ENCODE data around the gene CD2.

Gene CD2

GRCh38 chr1:116793357-116793935 lies 39.2 kb downstream of the CD2 start:
- Histone ChIP-seq H3K9me3 (ENCODE audit: control insufficient read depth, insufficient read depth, low read depth, low read length) (no peaks in the 10 kb centered on the region), H3K9ac (ENCODE audit: low read length) (no peak overlapping the region), H3K27me3 (ENCODE audit: control insufficient read depth, insufficient read depth, low read length) (no peaks in the 10 kb centered on the region), H3K4me1 (ENCODE audit: control insufficient read depth, insufficient read depth, low read length) (peaks cover 12% of the 10 kb centered on the region; the same call in 1 of the 2 replicates), H3K36me3 (ENCODE audit: control insufficient read depth, insufficient read depth, low read length) (no peaks in the 10 kb centered on the region), H3K4me3 (ENCODE audit: low read depth, low read length) (no peak overlapping the region), H3K27ac (ENCODE audit: low read depth, low read length) (no peak overlapping the region)

GRCh38 chr1:116794371-116794770 lies 40.1 kb downstream of the CD2 start:
- Histone ChIP-seq H3K4me1 (ENCODE audit: control insufficient read depth, insufficient read depth, low read length) (peaks cover 12% of the 10 kb centered on the region; the same call in 1 of the 2 replicates), H3K9ac (ENCODE audit: low read length) (no peak overlapping the region), H3K4me3 (ENCODE audit: low read depth, low read length) (no peak overlapping the region), H3K9me3 (ENCODE audit: control insufficient read depth, insufficient read depth, low read depth, low read length) (no peaks in the 10 kb centered on the region), H3K27me3 (ENCODE audit: control insufficient read depth, insufficient read depth, low read length) (no peaks in the 10 kb centered on the region), H3K36me3 (ENCODE audit: control insufficient read depth, insufficient read depth, low read length) (no peaks in the 10 kb centered on the region), H3K27ac (ENCODE audit: low read depth, low read length) (no peak overlapping the region)

- no peak overlapping the region for H3K27ac ChIP-seq (ENCODE audit: low read depth, low read length)
Measured at GRCh38 chr1:116794804-116795481, 40.7 kb downstream of the CD2 start.

GRCh38 chr1:116795482-116795829 lies 41.2 kb downstream of the CD2 start:
- H3K9ac ChIP-seq (ENCODE audit: low read length), result no peak overlapping the region
- H3K36me3 ChIP-seq (ENCODE audit: control insufficient read depth, insufficient read depth, low read length), result no peaks in the 10 kb centered on the region
- no peak overlapping the region for H3K4me3 ChIP-seq (ENCODE audit: low read depth, low read length)
- H3K27ac ChIP-seq (ENCODE audit: low read depth, low read length), result no peak overlapping the region
- H3K27me3 ChIP-seq (ENCODE audit: control insufficient read depth, insufficient read depth, low read length), result no peaks in the 10 kb centered on the region
- no peaks in the 10 kb centered on the region for H3K9me3 ChIP-seq (ENCODE audit: control insufficient read depth, insufficient read depth, low read depth, low read length)
- peaks cover 12% of the 10 kb centered on the region; the same call in 1 of the 2 replicates for H3K4me1 ChIP-seq (ENCODE audit: control insufficient read depth, insufficient read depth, low read length)

More at GRCh38 chr1:116794804-116795481, 40.7 kb downstream of the CD2 start:
- H3K4me1 ChIP-seq (ENCODE audit: control insufficient read depth, insufficient read depth, low read length), result peaks cover 12% of the 10 kb centered on the region; the same call in 1 of the 2 replicates
- H3K9me3 ChIP-seq (ENCODE audit: control insufficient read depth, insufficient read depth, low read depth, low read length), result no peaks in the 10 kb centered on the region
- no peaks in the 10 kb centered on the region for H3K36me3 ChIP-seq (ENCODE audit: control insufficient read depth, insufficient read depth, low read length)
- H3K9ac ChIP-seq (ENCODE audit: low read length), result no peak overlapping the region
- no peak overlapping the region for H3K4me3 ChIP-seq (ENCODE audit: low read depth, low read length)
- H3K27me3 ChIP-seq (ENCODE audit: control insufficient read depth, insufficient read depth, low read length), result no peaks in the 10 kb centered on the region

- peaks cover 9% of the 10 kb centered on the region for H3K4me1 ChIP-seq (ENCODE audit: control insufficient read depth, insufficient read depth, low read length)
- H3K4me3 ChIP-seq (ENCODE audit: low read depth, low read length), result no peak overlapping the region
- H3K9me3 ChIP-seq (ENCODE audit: control insufficient read depth, insufficient read depth, low read depth, low read length), result no peaks in the 10 kb centered on the region
- H3K9ac ChIP-seq (ENCODE audit: low read length), result no peak overlapping the region
- no peaks in the 10 kb centered on the region for H3K36me3 ChIP-seq (ENCODE audit: control insufficient read depth, insufficient read depth, low read length)
- no peak overlapping the region for H3K27ac ChIP-seq (ENCODE audit: low read depth, low read length)
- H3K27me3 ChIP-seq (ENCODE audit: control insufficient read depth, insufficient read depth, low read length), result no peaks in the 10 kb centered on the region
Measured at GRCh38 chr1:116804736-116805135, 50.5 kb downstream of the CD2 start.

- no peaks in the 10 kb centered on the region for H3K9me3 ChIP-seq (ENCODE audit: control insufficient read depth, insufficient read depth, low read depth, low read length)
- H3K36me3 ChIP-seq (ENCODE audit: control insufficient read depth, insufficient read depth, low read length), result no peaks in the 10 kb centered on the region
- no peak overlapping the region for H3K27ac ChIP-seq (ENCODE audit: low read depth, low read length)
- H3K4me1 ChIP-seq (ENCODE audit: control insufficient read depth, insufficient read depth, low read length), result peaks cover 9% of the 10 kb centered on the region
- no peak overlapping the region for H3K4me3 ChIP-seq (ENCODE audit: low read depth, low read length)
- no peak overlapping the region for H3K9ac ChIP-seq (ENCODE audit: low read length)
- no peaks in the 10 kb centered on the region for H3K27me3 ChIP-seq (ENCODE audit: control insufficient read depth, insufficient read depth, low read length)
Measured at GRCh38 chr1:116805398-116805797, 51.2 kb downstream of the CD2 start.

- Histone ChIP-seq H3K27ac (ENCODE audit: low read depth, low read length) (no peak overlapping the region), H3K27me3 (ENCODE audit: control insufficient read depth, insufficient read depth, low read length) (no peaks in the 10 kb centered on the region), H3K36me3 (ENCODE audit: control insufficient read depth, insufficient read depth, low read length) (no peaks in the 10 kb centered on the region), H3K9me3 (ENCODE audit: control insufficient read depth, insufficient read depth, low read depth, low read length) (peaks cover under 1% of the 10 kb centered on the region; the same call in 1 of the 2 replicates), H3K9ac (ENCODE audit: low read length) (no peak overlapping the region), H3K4me1 (ENCODE audit: control insufficient read depth, insufficient read depth, low read length) (peaks cover 9% of the 10 kb centered on the region), H3K4me3 (ENCODE audit: low read depth, low read length) (no peak overlapping the region)
Measured at GRCh38 chr1:116806245-116806644, 52.0 kb downstream of the CD2 start.

- H3K4me1 ChIP-seq (ENCODE audit: control insufficient read depth, insufficient read depth, low read length), result peaks cover 9% of the 10 kb centered on the region
- no peaks in the 10 kb centered on the region for H3K36me3 ChIP-seq (ENCODE audit: control insufficient read depth, insufficient read depth, low read length)
- no peak overlapping the region for H3K4me3 ChIP-seq (ENCODE audit: low read depth, low read length)
- H3K9ac ChIP-seq (ENCODE audit: low read length), result no peak overlapping the region
- no peaks in the 10 kb centered on the region for H3K27me3 ChIP-seq (ENCODE audit: control insufficient read depth, insufficient read depth, low read length)
- H3K27ac ChIP-seq (ENCODE audit: low read depth, low read length), result no peak overlapping the region
- peaks cover 5% of the 10 kb centered on the region; the same call in 1 of the 2 replicates for H3K9me3 ChIP-seq (ENCODE audit: control insufficient read depth, insufficient read depth, low read depth, low read length)
Measured at GRCh38 chr1:116806671-116807070, 52.4 kb downstream of the CD2 start.

GRCh38 chr1:116807394-116808199 lies 53.4 kb downstream of the CD2 start:
- Histone ChIP-seq H3K9ac (ENCODE audit: low read length) (no peak overlapping the region), H3K4me3 (ENCODE audit: low read depth, low read length) (no peak overlapping the region), H3K27ac (ENCODE audit: low read depth, low read length) (no peak overlapping the region), H3K27me3 (ENCODE audit: control insufficient read depth, insufficient read depth, low read length) (no peaks in the 10 kb centered on the region), H3K36me3 (ENCODE audit: control insufficient read depth, insufficient read depth, low read length) (no peaks in the 10 kb centered on the region), H3K9me3 (ENCODE audit: control insufficient read depth, insufficient read depth, low read depth, low read length) (peaks cover 9% of the 10 kb centered on the region; the same call in 1 of the 2 replicates), H3K4me1 (ENCODE audit: control insufficient read depth, insufficient read depth, low read length) (peaks cover 9% of the 10 kb centered on the region)

GRCh38 chr1:116808200-116808847 lies 54.1 kb downstream of the CD2 start:
- Histone ChIP-seq H3K36me3 (ENCODE audit: control insufficient read depth, insufficient read depth, low read length) (no peaks in the 10 kb centered on the region), H3K27me3 (ENCODE audit: control insufficient read depth, insufficient read depth, low read length) (no peaks in the 10 kb centered on the region), H3K4me1 (ENCODE audit: control insufficient read depth, insufficient read depth, low read length) (peaks cover 9% of the 10 kb centered on the region), H3K4me3 (ENCODE audit: low read depth, low read length) (no peak overlapping the region), H3K9ac (ENCODE audit: low read length) (no peak overlapping the region), H3K9me3 (ENCODE audit: control insufficient read depth, insufficient read depth, low read depth, low read length) (peaks cover 11% of the 10 kb centered on the region; the same call in 1 of the 2 replicates), H3K27ac (ENCODE audit: low read depth, low read length) (no peak overlapping the region)
